Mucosa of stomach (tissue), 1 donor: ENCODE results near the gene PCBD1.

ENCODE experiments used
- H3K27me3 ChIP-seq: one replicate; pipeline ENCODE4 v1.7.0; 2013; ENCODE audit warnings: mild to moderate bottlenecking, low read length; ENCODE audit not compliant: control insufficient read depth, insufficient read depth
- H3K36me3 ChIP-seq: one replicate; pipeline ENCODE4 v1.7.0; 2013; ENCODE audit warnings: low read length; ENCODE audit not compliant: control insufficient read depth, insufficient read depth
- H3K4me1 ChIP-seq: one replicate; pipeline ENCODE4 v1.7.0; 2013; ENCODE audit warnings: mild to moderate bottlenecking, low read length; ENCODE audit not compliant: control insufficient read depth, insufficient read depth
- H3K4me3 ChIP-seq: one replicate; pipeline ENCODE4 v1.7.0; 2013; ENCODE audit warnings: low read length
- H3K9ac ChIP-seq: one replicate; pipeline ENCODE4 v1.7.0; 2013; ENCODE audit warnings: mild to moderate bottlenecking, low read length, moderate library complexity
- H3K9me3 ChIP-seq: one replicate; pipeline ENCODE4 v1.7.0; 2013; ENCODE audit warnings: mild to moderate bottlenecking, low read length, moderate library complexity; ENCODE audit not compliant: control insufficient read depth
- donor health status: Pancreatic carcinoma.

Gene PCBD1

DNA sequence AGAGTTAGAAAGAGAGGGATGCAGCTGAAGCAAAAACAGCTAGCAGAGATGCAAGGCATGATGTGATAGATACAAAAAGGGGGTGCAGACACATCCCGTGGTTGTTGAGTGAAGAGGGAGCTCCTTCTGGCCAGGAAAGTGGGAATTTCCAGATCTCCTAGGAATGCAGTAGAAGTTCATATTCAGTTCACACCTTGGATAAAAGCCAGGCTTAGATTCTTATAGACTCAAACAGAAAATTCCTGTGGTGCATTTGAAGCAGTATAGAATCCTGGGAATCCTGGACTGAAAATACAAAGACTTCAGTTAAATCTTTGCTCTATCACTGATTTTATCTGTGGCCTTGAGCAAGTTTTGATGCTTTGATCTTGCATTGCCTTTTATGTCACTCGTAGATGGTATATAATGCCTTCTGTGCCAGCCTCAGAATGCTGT, 38.8 kb downstream of the PCBD1 start:
- no peak overlapping the region for H3K4me3 ChIP-seq
- H3K4me1 ChIP-seq = peaks cover 11% of the 10 kb centered on the region
- H3K27me3 ChIP-seq = no peaks in the 10 kb centered on the region
- no peaks in the 10 kb centered on the region for H3K9me3 ChIP-seq
- no peaks in the 10 kb centered on the region for H3K36me3 ChIP-seq
- H3K9ac ChIP-seq = no peak overlapping the region

DNA sequence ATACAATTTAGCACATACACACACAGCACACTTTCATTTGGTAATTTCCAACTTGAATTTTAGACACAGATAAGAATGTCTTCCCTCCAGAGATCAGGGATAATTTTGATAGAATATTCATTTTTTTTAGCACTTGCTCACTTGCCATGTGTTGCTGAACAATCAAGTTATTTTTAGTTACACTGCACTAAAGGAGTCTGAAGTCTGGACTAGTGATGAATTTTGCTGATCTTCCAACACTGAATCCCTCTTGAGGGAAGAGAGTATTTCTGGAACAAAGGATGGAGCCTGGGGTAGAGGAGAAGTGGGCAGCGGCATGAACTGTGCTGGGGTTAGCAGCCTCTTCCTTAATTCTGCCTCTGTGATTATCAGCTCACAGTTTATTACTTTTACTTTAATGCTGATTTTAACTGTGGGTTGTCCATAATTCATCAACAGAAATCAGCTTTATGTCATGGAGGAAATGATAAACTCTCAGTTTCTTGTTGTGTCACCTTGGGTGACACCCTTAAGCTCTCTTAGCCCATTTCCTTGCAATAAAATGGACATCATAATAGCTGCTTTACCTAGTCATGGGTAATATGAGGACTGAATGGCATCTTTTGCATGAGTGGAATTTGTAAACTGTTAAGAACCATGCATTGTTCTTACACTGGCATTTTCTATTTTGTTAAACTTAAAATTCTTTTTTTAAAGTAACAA, 40.6 kb downstream of the PCBD1 start:
- H3K4me3 ChIP-seq = no peak overlapping the region
- no peak overlapping the region for H3K9ac ChIP-seq
- no peaks in the 10 kb centered on the region for H3K36me3 ChIP-seq
- no peaks in the 10 kb centered on the region for H3K9me3 ChIP-seq
- peaks cover 25% of the 10 kb centered on the region for H3K4me1 ChIP-seq
- H3K27me3 ChIP-seq = no peaks in the 10 kb centered on the region

DNA sequence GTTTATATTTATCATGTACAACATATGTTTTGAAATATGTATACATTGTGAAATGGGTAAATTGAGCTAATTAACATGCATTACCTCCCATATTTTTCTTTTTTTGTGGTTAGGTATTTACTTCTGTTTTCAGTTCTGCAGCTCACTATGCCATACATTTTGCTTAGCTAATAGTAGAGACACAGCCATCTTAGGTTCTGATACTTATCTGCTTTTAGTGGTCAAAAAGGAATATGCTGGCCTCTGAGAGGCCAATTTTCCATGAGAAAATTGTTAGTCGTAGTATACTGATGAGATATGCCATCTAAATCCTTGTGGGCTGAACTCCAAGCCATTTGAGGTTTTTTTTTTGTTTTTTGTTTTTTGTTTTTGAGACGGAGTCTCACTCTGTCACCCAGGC, 41.6 kb downstream of the PCBD1 start:
- no peak overlapping the region for H3K4me3 ChIP-seq
- no peaks in the 10 kb centered on the region for H3K36me3 ChIP-seq
- no peak overlapping the region for H3K9ac ChIP-seq
- no peaks in the 10 kb centered on the region for H3K9me3 ChIP-seq
- H3K4me1 ChIP-seq = peaks cover 20% of the 10 kb centered on the region
- no peaks in the 10 kb centered on the region for H3K27me3 ChIP-seq

DNA sequence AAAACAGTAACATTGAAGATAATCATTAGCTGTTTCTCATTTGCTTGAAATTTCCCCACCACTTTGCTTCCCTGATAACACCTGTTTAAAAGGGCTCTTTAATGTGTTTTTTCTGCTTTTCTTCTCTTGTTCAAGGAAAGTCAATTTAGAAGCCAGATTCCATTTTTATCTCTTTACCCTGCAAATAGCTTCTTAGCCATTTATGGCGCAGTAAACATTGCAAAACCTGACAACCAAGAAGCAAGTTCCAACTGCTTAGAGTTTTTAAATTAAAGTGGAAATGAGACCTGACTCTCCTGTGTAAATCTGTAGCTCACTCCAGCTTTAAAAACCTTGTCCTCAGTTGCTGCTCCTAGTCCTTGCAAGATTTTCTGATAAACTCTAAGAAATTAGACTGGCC, 42.5 kb downstream of the PCBD1 start:
- H3K27me3 ChIP-seq = no peaks in the 10 kb centered on the region
- peaks cover 13% of the 10 kb centered on the region for H3K4me1 ChIP-seq
- no peaks in the 10 kb centered on the region for H3K36me3 ChIP-seq
- H3K9ac ChIP-seq = no peak overlapping the region
- H3K9me3 ChIP-seq = no peaks in the 10 kb centered on the region
- no peak overlapping the region for H3K4me3 ChIP-seq

DNA sequence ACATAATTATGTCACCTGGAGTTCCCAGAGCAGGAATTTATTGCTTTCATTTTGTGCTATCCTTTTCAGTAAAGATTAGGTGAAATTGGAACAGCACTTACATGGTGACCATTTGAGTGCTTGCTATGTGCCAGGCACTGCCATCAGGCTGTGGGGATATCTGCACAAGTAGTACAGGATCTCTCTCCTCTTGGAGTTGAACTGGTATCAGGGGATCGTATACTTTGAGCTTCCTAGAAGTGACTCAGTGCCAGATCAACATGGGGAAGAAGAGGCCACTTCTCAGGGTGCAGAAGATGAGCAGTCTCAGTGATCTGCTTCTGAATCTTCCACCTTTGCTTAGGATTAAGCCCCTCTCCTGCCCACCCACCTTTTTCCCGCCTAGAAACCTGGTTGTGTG, 43.1 kb downstream of the PCBD1 start:
- no peak overlapping the region for H3K4me3 ChIP-seq
- no peaks in the 10 kb centered on the region for H3K9me3 ChIP-seq
- H3K4me1 ChIP-seq = peaks cover 13% of the 10 kb centered on the region
- no peak overlapping the region for H3K9ac ChIP-seq
- H3K36me3 ChIP-seq = no peaks in the 10 kb centered on the region
- H3K27me3 ChIP-seq = no peaks in the 10 kb centered on the region

DNA sequence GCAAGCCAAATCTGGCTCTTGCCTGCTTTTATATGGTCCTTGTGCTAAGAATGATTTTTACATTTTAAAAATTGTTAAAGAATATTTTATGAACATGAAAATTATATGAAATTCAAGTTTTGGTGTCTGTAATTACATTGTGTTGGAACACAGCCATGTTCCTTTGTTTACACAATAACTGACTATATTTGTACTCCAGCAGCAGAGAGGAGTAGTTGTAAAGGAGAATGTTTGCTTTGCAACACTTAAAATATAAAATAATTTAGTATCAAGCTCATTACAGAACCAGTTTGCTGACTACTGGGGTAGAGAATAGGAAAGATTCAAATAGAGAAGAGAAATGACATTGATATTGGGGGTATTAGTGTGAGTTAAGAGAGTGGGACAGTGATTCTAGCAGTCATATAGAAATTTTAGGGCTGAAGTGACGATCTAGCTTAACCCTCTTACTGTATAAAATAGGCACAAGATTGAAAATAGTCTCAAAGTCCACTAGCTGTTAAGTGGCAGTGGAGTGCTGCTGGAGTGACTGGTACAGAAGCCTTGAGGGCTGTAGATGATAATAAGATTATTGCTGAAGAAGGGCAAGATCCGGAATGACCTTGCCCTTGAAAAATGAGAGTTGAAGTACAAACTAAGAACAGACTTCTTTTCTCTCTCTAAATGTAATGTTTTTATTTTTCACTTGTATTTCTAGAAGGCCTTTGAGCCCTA, 44.4 kb downstream of the PCBD1 start:
- Histone ChIP-seq H3K36me3 (peaks cover under 1% of the 10 kb centered on the region), H3K9ac (no peak overlapping the region), H3K9me3 (no peaks in the 10 kb centered on the region), H3K4me1 (peaks cover 13% of the 10 kb centered on the region), H3K4me3 (no peak overlapping the region), H3K27me3 (no peaks in the 10 kb centered on the region)

DNA sequence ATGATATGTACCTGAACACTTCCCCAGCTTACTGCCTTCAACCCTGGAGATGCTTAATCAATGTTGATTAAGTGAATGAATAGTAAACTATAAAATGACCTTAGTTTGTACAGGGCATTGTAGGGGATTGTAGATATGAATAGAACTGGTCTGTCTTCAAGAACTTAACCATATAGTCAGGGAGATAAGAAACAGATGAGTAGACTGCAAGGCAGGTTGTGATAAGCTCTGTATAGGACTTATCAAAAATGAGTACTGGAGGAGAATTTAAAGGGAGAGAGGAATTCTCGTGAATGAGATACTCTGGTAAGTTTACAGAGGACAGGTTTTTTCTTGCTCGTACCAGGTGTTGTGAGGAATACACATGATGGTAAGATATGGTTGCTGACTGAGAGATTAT, 45.0 kb downstream of the PCBD1 start:
- no peak overlapping the region for H3K9ac ChIP-seq
- H3K36me3 ChIP-seq = peaks cover 4% of the 10 kb centered on the region

DNA sequence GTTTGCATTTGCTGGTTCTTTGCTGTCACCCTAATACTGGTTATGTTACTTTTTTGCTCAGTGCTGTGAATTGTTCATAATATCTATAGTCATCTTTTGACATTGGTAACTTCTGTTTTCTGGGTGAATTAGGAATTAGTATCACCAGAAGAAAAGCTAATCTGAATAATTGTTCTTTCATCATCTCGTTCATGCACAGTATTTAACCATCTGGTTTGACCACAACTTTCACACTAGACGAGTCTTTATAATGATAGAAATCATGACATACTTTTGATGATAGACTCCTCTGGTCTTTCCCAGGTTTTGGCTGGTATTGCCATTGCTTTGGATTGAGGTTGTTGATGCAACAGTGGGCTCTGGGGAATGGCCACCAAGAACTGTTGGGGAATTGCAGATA, 47.5 kb downstream of the PCBD1 start:
- Histone ChIP-seq H3K27me3 (no peaks in the 10 kb centered on the region), H3K9me3 (no peaks in the 10 kb centered on the region), H3K4me1 (peaks cover 13% of the 10 kb centered on the region), H3K36me3 (peaks cover 4% of the 10 kb centered on the region), H3K4me3 (no peak overlapping the region), H3K9ac (no peak overlapping the region)

More for the DNA sequence above, 45.0 kb downstream of the PCBD1 start:
- Histone ChIP-seq H3K4me3 (no peak overlapping the region), H3K4me1 (peaks cover 13% of the 10 kb centered on the region), H3K27me3 (no peaks in the 10 kb centered on the region), H3K9me3 (no peaks in the 10 kb centered on the region)

DNA sequence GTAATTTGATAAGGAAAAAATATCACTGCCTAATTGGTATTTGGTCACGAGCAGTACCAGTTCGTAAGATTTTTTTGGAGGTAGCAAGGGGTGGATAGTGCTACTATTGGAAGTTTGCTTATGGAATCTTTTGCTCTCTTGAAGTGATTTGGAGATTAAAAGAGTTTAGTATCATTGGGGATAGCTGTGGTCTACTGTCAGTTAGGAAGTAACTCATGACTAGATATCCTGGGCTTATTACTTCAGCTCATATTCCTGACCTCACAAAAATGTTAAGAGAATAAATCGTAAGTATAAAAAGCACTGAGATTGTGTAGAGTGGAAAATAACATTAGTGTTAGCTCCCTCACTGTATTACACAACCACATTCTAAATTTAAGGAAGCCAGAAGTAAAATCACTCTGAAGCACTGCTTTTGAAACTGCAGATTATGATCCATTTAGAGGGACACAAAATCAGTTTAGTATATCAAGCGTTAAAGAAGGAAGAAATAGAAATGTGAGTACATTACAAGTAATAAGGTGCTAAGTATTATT, 50.0 kb downstream of the PCBD1 start:
- no peaks in the 10 kb centered on the region for H3K9me3 ChIP-seq
- H3K4me3 ChIP-seq = no peak overlapping the region
- no peaks in the 10 kb centered on the region for H3K27me3 ChIP-seq
- peaks cover 5% of the 10 kb centered on the region for H3K4me1 ChIP-seq
- H3K9ac ChIP-seq = no peak overlapping the region
- peaks cover 4% of the 10 kb centered on the region for H3K36me3 ChIP-seq

DNA sequence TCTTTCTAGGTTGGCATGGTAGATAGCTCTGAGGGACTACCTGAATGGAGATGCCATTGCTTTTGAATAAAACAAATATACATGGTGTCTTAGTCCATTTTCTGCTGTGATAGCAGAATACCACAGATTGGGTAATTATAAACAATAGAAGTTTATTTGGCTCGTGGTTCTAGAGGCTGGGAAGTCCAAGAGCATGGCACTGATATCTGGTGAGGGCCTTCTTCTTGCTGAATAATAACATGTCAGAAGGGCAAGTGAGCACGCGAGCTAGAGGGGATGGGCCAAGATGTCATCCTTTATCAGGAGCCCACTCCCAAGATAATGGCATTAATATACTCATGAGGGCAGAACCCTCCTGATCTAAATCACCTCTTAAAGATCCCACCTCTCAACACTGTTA, 50.7 kb downstream of the PCBD1 start:
- H3K9me3 ChIP-seq = no peaks in the 10 kb centered on the region
- no peak overlapping the region for H3K4me3 ChIP-seq
- no peaks in the 10 kb centered on the region for H3K27me3 ChIP-seq
- H3K9ac ChIP-seq = no peak overlapping the region
- H3K36me3 ChIP-seq = peaks cover 4% of the 10 kb centered on the region
- no peaks in the 10 kb centered on the region for H3K4me1 ChIP-seq

DNA sequence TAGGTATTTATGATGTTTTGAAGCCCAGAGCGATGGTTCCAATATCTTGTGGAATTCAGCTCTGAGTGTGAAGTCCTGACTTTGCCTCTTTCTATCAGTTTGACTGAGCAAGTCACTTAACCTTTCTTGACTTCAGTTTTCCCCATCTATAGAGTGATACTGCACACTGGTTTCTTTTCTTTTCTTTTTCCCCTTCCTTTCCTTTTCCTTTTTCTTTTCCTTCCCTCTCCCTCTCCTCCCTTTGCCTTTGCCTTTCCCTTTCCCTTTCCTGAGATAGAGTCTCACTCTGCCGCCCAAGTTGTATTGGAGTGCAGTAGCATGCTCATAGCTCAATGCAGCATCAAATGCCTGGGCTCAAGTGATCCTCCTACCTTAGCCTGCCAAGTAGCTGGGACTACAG, 52.0 kb downstream of the PCBD1 start:
- H3K36me3 ChIP-seq = peaks cover 4% of the 10 kb centered on the region
- no peaks in the 10 kb centered on the region for H3K27me3 ChIP-seq
- H3K4me1 ChIP-seq = no peaks in the 10 kb centered on the region
- no peaks in the 10 kb centered on the region for H3K9me3 ChIP-seq
- H3K4me3 ChIP-seq = no peak overlapping the region
- no peak overlapping the region for H3K9ac ChIP-seq

DNA sequence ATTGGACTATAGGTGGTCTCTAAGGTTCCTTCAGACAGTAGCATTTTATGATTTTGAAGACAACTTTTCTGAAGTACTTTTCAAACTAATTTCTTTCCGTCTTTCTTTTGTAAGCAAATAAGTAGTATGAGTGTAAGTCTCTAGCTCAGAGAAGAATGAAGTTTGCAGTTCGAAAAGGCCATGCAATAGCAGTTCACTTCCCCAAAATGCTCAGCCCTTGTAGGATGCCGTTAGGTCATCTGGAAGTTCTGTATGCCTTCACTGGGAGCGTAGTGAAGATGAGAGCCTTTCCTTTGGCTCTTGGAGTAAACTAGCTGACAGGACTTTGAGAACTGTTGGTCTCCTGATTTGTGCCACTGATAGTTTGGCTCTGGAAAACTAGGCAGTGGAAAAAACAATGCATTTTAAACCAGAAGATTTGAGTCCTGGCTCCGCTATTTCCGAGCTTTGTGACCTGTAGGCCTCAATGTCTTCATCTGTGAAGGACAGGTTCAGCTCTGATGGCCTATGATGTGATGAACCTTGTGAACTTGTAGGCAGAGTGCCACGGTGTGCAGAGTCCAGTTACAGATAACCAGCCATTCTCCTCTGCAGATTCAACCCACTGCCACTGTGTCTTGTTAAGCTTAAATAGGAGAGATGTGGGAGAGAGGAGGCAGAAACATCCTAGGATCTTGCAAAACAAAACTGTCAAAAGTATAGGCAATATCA, 53.8 kb downstream of the PCBD1 start:
- Histone ChIP-seq H3K36me3 (peaks cover 4% of the 10 kb centered on the region), H3K4me1 (no peaks in the 10 kb centered on the region), H3K4me3 (no peak overlapping the region), H3K27me3 (no peaks in the 10 kb centered on the region), H3K9ac (no peak overlapping the region), H3K9me3 (no peaks in the 10 kb centered on the region)
